ENCODE results near the gene FDXR. TPM values are rescaled to one million over a fixed set of nuclear protein-coding genes. Genes with fewer than 3 reads are reported as not detected.

FDXR gene
- total and polyA plus RNA-seq, 2 donors (not counting 1 experiment from before 2014, with no cell fraction given) = 4.6 to 7.0 TPM

DNA sequence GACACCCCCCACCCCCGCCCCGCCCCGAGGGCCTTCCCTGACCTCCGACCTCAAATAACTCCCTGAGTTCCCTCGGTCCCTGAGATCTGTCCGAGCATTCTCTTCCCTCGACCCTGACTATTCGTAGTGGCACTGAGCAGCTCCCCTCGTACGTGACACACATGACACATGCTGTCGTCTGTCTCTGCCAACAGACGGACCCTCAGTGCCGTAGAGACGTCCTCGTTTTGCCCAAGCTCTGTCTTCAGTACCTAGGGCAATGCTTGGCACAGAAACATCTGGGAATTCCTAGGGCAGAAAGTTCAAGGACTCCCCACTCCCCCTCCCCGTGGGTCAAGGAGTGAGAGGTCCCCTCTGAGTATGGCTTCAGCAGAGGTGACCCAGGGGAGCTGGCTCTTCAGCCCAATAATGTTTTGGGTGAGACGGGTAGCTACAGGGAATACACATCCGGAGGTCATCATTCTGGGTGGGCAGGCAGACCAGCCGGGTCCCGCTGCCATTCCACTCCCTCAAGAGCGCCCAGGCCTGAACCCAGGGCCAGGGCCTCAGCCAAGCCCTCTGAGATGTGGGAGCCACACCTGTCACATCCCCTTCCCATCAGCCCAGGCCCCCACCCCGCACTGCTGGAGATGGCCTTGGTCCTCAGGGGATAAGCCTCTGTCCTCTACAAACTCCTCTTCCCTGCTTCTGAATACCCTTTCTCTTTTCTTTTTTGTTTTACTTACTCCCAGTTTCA, 21.3 kb upstream of the FDXR start:
- ATAC-seq (ENCODE audit: low read depth) (no peak), DNase-seq (no peak)
- Histone ChIP-seq H3K4me1 (ENCODE audit: control insufficient read depth in 2 of 2, insufficient read depth in 2 of 2, low read length in 2 of 2) (peaks cover 6 to 16% of the 10 kb centered on the region in 2 donors), H3K27ac (ENCODE audit: low read length in 2 of 2) (no peak overlapping the region), H3K79me2 (ENCODE audit: control insufficient read depth, insufficient read depth, low read length) (no peaks in the 10 kb centered on the region), H3K36me3 (replicated peaks in 1 of 2; ENCODE audit: control extremely low read depth in 1 of 2, control insufficient read depth in 1 of 2, extremely low read depth in 1 of 2, insufficient read depth in 2 of 2, low read length in 1 of 2) (no peaks in the 10 kb centered on the region), H4K20me1 (ENCODE audit: control insufficient read depth, insufficient read depth, low read length, poor library complexity, severe bottlenecking) (no peaks in the 10 kb centered on the region), H3K9ac (ENCODE audit: low read length) (no peak overlapping the region), H3K27me3 (replicated peaks in 1 of 4; ENCODE audit: control extremely low read depth in 1 of 4, control insufficient read depth in 3 of 4, insufficient read depth in 4 of 4, low read length in 3 of 4) (peaks cover 0 to 44% (median 9%) of the 10 kb centered on the region in 4 experiments), H2AFZ (ENCODE audit: insufficient read depth, low read depth, low read length, poor library complexity, severe bottlenecking) (peak overlapping the region; percentile 38), H3K4me3 (ENCODE audit: control extremely low read depth in 1 of 5, extremely low read depth in 1 of 5, insufficient read depth in 1 of 5, low read depth in 2 of 5, low read length in 4 of 5) (no peak overlapping the region), H3K4me2 (replicated peaks; ENCODE audit: low read depth, low read length, poor library complexity, severe bottlenecking) (peak overlapping the region; percentile 68), H3K9me3 (ENCODE audit: control extremely low read depth in 1 of 3, control insufficient read depth in 2 of 3, insufficient read depth in 1 of 3, low read length in 2 of 3) (peaks cover 0 to 6% (median 0%) of the 10 kb centered on the region in 3 donors)
- Mint-ChIP-seq H3K27me3 (peaks cover 44% of the 10 kb centered on the region), H3K9me3 (ENCODE audit: insufficient read depth) (no peaks in the 10 kb centered on the region), H3K4me1 (peaks cover 2% of the 10 kb centered on the region), H3K27ac (peak overlapping the region; percentile 34), H3K4me3 (peak overlapping the region; percentile 71)
- no peak for TF ChIP-seq EZH2 (IDR thresholded peaks at IDR 0.05; ENCODE audit: borderline replicate concordance, insufficient read depth, low read depth, low read length, poor library complexity, severe bottlenecking)
- TF ChIP-seq, protein P1, sequence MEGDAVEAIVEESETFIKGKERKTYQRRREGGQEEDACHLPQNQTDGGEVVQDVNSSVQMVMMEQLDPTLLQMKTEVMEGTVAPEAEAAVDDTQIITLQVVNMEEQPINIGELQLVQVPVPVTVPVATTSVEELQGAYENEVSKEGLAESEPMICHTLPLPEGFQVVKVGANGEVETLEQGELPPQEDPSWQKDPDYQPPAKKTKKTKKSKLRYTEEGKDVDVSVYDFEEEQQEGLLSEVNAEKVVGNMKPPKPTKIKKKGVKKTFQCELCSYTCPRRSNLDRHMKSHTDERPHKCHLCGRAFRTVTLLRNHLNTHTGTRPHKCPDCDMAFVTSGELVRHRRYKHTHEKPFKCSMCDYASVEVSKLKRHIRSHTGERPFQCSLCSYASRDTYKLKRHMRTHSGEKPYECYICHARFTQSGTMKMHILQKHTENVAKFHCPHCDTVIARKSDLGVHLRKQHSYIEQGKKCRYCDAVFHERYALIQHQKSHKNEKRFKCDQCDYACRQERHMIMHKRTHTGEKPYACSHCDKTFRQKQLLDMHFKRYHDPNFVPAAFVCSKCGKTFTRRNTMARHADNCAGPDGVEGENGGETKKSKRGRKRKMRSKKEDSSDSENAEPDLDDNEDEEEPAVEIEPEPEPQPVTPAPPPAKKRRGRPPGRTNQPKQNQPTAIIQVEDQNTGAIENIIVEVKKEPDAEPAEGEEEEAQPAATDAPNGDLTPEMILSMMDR (IDR thresholded peaks at IDR 0.05) = no peak
- ChIA-PET CTCF (no interaction called here), POLR2A (no interaction called here)
- 40% methylated on average over 21 of the region's 22 CpGs for WGBS (ENCODE audit: insufficient coverage)
- intact Hi-C loops (cut with micrococcal nuclease) = no loop called here
